Activated CD4-positive, alpha-beta T cell treated with anti-CD3 and anti-CD28 coated beads, Interleukin-2, amount 50 U/mL, for 16 hours (primary cell): ENCODE data around the gene GRAMD2A.

Source experiments
- DNase-seq: peaks from one replicate; pipeline ENCODE4 v3.0.0-alpha.2; 2020

GRAMD2A gene

DNA sequence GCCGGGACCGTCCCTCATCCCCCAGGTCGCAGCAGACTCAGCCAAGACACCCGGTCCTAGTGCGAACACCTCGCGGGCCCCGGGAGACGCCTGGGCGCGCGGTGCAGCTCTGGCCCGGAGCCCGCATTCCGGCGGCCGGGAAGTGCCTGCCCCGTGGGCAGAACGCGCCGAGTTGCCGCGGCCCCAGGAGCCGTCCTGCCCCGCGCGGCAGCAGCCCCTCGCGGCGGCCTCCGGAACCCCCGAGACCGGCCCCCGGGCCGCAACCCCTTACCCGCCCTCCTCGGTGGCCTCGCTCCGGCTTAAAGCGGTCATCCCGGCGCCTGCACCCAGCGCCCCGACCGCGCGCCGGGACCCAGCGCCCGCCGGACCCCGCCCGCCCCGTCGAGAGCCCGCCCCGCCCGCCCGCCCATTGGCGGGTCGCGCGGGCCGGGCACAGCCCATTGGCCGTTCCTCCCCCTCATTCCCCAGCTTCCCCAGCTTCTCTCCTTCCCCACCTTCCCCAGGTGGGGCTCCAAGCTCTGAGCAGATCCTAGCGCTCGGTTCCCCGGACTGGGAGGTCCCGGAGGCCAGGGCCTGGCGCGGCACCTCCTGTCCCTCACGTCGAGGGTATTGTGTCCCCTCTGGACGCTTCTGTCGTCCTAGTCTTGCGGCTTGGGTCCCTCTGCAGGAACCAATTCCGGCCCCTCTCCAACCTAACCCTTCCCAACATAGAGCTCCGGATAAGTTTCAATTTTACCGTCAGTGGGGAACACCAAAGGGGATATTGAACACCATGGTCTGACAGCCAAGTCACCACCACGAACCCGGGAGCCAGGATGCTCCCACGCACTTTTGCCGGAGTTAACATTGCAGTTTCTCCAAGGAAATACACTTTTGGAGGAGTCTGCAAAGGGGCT, at the start of gene GRAMD2A:
TSS of gene GRAMD2A (minus strand) at position 328 of the 896 bp plus-strand sequence.
- DNase-seq = peak; percentile 43

DNA sequence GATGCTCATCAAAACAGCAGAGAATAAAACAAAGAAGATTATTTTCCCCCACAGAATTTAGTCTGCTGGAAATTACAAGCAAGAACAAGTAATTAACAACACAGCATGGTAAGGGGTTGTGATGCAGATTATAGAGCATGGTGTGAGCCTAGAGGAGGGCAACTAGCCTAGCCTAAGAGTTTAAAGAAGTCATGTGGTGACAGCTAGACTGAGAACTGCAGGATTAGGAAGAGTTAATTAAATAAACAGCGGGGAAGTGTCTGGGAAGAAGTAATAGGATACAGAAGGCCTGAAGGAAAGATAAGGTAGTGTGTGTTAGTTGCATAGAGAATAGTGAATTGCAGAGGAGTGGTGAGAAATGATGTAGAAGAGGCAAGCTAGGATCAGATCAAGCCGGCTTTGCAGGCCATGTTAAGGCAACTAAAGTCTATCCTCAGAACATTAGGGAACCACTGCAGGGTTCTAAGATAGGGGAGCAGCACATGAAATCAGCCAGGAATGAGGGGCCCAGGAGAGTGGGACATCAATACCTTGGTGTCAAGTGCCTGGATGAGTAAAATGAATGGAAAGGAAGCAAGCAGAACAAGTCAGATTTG, 45.3 kb upstream of the GRAMD2A start:
- DNase-seq = no peak

DNA sequence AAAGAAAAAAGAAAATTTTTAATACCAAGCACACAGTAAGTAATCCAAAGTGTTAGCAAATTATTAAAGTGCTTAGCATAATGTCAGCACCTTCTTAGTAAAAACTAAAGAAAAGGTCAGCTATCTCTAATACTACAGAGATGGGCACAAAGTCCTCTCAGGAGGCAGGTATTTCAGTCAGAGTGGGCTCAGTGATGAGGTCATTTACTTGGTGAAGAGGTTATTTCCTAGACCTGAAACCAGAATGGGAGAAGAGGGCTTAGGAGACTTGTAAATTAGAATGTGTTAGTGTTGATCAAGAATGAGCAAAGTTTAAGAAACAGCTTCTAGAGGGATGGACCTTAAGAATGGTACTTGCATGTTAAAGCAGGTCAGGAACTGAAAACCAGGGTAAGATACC, 42.1 kb upstream of the GRAMD2A start:
- DNase-seq = no peak

DNA sequence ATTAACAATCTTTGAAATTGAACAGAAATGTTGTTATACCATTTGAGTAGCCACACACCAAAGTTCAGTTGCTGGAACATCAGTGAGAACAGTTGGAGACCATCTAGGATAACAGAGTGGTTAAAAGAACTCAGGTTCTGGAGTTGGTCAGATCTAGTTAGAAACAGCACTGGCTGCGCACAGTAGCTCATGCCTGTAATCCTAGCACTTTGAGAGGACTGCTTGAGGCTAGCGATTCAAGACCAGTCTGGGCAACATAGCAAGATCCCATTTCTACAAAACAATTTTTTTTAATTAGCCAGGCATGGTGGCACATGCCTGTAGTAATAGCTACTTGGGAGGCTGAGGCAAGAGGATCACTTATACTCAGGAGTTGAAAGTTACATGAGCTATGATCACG, 41.0 kb upstream of the GRAMD2A start:
- no peak for DNase-seq

DNA sequence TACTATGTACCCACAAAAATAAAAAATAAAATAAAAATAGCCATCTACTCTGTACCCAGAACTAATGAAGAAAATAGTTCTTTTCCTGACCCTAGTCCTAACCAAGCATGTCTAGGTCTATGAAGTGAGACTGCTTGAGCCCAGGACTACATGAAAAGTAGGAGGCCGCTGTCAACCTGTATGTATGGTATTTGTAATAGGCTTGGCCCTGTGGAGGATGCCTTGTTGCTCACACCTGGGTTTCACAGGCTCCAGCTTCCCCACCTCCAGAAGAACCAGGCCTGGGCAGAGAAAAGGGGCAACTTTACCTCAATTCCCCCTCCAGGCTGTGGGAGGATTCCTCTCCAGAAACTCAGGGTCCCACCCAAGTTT, 40.3 kb upstream of the GRAMD2A start:
- DNase-seq = no peak

DNA sequence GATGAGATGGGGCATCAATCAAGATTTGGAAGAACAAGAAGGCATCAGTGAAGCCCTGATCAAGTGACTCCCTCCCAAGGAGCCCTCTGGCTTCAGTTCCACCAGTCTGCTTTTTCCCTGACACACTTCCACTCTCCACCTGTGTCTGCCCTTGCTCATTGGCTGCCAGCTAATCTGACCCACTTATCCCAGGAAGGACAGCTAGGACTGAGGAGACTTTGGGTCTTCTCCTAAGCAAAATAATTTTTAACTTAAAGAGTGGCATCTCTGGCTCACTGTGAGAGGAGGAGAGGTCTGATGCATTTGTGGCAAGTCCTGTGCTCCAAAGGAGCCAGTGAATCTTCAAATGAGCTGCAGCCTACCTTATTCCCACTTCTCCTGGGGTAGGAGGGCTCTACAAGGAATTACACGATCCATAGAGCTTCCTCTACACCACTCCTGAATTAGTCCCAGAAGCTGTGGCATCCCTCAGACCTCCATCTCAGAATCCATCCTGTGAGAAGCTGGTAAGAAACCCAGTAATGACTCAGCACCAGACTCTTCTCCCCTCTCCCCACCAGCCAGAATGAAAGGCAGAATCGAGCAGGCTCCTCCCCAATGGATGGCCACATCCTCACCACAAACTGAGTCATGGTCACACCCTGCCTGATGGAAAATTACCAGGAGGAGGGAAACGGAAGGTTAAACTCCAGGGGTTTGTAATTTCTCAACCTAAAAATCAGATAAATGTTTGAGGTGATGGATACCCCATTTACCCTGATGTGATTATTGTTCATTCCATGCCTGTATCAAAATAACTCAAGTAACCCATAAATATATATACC, 39.7 kb upstream of the GRAMD2A start:
- DNase-seq = peak; percentile 96

DNA sequence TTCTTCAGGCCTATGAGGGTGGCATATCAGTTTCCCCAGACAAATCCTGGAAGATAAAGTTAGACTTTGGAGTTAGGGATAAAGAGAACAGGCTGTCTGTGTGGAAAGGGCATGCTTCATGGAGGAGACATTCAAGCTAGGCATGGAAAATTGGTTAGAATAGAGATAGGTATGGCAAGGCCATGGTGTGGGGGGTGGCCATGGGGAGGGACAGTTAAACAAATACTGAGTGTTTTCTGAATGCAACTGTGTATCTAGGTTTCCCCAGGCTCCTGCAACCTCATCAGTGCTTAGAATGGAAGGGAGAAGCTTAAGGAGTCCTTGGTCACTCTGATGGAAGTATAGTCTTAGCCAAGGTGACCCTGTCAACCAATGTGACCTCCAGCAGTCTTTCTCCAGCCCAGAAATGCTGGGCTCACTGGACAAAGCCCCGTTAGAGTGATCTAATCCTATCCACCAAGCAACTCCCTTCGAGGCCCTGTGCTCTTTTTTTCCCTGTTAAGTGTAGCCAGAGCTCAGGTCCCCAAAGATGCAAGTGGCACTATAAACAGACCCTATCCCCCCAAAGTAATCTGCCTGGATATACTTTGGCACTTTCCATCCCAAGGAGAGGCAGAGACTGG, 38.9 kb upstream of the GRAMD2A start:
- no peak for DNase-seq

DNA sequence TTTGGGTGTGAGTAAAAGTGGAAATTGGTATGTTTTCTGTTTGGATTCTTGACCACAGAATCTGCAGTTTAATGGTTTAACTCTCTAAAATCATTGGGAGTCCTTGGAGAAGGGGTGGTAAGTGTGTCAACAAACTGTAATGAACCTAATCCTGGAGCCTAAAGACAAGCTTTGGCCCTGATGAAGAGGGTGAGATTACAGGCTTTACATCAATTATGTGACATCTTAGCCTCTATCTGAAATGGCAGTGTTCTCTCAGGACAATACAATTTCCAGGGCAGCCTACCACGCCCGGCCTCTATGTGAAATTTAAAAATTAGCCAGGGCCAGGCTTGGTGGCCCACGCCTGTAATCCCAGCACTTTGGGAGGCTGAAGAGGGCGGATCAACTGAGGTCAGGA, 37.7 kb upstream of the GRAMD2A start:
- DNase-seq = no peak

DNA sequence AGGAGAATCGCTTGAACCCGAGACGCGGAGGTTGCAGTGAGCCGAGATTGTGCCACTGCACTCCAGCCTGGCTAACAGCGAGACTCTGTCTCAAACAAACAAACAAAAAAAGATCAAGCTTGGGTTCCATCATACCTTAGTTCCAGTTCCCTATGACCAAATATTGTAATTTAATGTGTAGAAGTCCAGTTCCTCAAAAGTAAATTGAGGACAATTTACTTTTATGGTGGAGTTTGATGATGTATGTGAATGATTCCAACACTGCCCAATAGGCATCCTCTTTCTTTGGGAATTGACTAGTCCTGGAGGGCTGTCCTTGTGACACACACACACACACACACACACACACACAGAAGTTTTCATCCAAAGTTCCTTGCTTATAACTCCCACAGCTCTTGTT, 36.2 kb upstream of the GRAMD2A start:
- no peak for DNase-seq

DNA sequence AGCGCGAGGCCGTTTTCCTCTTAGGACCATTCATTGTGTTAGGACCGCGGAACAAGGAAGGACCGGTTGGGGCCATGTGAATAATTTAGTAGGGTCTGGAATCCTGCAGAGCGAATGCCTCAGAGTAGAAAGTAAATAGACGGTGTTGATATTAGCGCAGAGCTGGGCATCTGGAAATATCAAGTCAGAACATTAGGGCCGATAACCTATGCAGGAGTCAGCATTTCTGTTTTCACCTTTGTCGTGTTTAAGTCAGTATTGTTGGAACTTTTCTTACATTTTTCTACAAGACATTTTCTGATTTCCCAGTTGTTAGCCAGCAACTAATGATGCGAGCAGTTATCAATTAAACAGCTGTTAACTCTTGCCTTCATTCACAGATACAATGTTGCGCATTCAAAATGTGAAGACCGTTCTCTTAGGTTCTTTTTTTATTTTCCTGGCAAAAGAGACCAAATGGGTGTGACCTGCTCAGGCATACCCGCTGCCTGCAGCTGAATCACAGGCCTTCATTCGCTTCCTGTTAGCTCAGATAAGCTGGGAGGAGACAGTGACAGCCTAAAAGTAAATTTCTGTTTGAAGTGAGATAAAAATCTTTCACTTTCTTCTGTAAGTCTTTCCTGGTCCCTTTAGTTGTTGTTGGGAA, 34.4 kb upstream of the GRAMD2A start:
- DNase-seq = peak; percentile 74

DNA sequence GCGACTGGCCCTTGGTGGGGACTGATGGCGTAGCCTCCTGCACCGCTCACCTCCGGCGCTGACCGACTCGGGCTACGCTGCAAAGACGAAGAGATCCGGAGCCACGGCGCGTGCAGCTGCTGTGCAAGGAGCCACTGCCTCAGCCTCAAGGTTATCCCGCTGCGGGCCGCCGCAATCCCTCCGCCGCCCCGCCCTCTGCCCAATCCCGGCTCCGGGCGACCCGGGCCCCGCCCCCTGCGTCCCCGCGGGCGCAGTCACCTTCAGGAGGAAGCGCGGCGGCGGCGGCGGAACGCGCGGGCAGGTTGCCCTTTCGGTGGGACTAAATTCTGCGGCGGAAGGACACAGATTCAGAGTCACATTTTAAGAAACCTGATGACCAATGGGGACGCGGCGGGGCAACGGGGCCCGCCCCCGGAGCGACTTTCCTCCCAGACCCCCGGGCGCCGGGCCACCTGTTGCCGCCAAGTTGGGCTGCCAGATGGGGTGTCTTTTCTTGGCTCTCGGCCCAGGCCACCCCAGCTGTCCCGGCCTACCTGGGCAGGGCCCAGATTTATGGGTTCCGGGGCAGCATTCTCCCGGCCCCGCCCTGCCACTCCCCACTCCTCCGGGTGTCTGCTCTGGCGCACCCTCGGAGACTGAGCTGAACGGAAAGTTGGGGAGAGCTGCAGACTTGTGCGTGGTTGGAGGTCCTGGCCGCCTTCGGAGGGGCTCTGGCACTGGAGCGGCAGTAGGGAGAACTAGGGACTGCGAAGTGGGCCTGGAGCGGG, 33.7 kb upstream of the GRAMD2A start, which contains the start of gene PKM:
TSS of gene PKM (minus strand) at position 125 of the 767 bp plus-strand sequence. CDS start 12,093 bp downstream, outside the sequence.
- peak; percentile 98 for DNase-seq

DNA sequence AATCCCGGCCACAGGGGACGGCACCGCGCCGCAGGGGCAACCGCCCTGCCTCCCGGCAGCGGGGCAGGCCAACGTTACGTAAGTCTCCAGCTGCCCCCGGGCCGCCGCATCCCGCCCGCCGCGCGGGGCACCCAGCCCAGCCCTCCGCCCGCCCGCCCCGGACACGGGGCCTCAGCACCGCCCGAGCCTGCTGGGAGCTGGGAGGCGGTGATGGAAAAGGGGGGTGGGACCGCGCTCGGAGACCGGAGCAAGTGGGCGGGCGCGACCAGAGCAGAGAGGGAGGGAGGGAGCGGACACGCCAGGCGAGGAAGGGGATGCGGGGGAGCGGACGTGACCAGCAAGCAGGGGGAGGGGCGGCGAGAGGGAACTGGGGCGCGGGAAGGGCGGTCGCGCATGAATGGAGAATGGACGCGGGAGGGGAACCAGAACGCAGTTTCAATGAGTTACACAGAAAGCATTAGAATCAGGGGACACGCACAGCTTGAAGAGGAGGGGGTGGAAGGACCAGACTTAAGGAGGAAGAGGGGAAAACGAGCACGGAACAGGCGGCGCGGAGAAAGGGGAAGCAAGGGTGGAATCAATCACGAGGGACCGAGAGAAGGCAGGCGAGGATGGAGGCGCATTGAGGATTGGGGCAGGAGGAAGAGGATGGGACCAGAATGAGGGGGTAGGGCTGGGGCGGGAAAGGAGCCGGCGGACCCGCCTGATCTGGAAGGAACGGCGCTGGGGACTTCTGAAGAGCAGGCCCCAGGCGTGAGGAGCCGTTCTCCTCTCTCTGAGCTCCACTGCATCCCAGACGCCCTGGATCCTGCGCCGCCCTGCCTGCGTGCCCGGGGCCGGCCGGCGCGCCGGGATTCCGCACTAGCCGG, 32.8 kb upstream of the GRAMD2A start:
- DNase-seq = peak; percentile 91

DNA sequence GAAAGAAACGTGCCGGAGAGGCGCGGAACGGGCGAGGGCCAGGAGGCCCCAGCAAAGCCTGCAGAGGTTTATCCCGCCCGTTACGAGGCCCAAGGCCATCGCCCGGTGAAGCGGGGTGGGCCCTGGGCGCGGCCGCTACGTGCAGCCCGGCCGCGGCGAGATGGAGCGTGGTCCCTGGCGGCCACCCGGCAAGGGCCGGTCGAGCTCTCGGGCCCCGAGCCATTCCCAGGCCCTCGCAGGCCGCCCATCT, 32.3 kb upstream of the GRAMD2A start:
- DNase-seq = no peak

DNA sequence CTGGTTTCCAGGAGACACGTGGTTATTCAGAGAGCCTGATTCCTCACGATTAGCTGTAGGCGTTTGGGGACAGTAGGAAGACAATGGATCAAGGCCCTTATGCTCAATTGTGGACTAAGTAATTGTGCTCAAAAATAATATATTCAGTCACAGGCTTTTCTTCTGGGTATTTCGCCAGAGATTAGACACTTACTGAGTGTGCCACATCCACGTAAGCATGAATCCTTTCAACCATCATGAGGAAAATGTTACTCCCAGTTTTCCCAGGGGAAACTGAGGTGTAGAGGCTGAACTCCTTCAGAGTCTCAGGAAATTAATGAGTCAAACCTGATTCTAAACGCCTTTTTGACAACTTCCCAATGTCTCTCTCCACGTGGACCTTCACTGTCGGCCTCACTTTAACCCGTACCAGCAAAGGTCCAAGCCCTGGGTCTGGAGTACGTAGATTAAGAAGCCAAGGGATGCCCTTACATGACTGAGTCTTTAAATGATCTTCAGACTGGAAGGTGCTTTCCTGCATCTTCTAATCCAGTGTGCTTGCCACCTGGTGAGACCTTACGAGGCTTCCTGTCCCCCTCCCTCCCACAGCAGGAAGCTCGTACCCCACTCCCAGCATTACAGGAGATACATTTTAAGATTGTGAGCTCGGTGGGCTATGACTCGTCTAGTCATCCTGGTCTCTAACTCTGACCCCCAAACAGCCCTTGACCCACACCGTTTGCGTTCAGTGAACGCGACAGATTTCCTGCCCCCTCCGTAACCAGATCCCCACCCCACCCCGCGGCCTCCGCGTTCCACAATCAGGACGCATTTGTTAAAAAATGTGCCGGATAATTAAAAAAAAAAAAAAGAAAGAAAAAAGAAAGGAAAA, 31.7 kb upstream of the GRAMD2A start:
- peak; percentile 59 for DNase-seq

DNA sequence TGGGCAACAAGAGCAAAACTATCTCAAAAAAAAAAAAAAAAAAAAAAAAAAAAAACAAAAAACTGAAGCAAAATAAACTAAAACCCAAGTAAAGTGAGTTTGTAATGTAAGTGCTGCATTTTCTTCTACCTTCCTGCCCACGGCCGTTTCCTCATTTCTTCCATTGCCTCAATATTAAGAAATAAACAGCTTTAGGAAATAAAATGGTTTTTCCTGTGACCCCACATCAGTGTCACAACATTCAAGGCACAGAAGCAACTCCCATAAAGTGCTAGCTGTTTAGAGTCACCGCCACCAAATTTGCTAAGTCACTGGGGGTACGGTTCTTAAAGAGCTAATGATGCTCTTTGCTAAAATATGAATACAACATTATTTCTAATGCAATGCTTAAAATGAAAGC, 30.1 kb upstream of the GRAMD2A start:
- DNase-seq = peak; percentile 45

DNA sequence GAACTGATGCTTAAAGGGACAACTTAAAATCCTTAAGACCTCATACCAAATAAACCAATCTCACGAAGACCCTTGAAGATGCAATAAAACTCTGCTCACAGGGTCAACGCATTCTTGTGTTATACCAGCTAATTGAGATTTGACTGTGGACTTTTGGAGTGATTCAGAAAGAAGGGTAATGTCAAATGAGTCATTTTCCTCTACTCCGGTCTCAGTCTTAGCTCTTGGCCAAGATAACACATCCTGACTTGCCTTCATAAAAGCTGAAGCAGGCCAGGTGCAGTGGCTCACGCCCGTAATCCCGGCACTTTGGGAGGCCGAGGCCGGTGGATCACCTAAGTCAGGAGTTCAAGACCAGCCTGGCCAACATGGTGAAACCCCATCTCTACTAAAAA, 29.6 kb upstream of the GRAMD2A start:
- peak; percentile 90 for DNase-seq

DNA sequence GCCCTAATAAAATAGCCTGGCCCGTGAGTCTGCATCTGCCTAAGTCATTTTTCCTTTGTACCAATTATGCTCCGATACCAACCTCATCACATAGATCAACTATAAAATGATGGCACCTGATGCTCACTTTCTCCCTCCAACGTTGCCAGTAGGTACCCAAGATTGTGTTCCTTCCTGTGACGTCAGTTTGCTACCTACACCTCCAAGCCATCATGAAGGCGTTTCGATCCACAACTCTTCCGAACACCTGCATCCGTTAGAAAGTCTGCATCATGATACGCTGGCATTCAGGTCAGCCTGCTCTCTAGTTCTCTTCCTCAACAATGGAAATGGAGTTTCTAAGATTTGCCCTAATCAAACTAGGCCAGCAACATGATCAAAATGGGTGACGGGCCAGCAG, 25.7 kb upstream of the GRAMD2A start:
- no peak for DNase-seq

DNA sequence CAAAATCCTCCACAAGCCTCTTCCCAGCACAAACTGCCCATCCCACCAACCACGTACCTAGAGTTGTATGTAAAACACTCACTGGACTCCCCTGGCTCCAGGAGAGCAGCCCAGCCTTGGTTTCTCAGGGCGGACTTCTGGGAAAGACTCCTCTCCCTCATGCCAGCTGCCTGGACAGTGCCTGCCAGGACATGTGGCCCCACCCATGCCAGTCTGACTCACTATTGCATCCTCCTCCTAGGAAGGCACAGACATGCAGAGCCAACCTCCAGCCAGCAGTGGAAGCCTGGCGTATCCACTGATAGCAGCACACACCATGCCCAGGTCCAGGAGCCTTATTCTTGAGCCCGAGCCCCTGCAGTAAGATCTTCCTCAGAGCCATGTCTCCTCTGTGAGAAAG, 24.8 kb upstream of the GRAMD2A start:
- DNase-seq = peak; percentile 18

DNA sequence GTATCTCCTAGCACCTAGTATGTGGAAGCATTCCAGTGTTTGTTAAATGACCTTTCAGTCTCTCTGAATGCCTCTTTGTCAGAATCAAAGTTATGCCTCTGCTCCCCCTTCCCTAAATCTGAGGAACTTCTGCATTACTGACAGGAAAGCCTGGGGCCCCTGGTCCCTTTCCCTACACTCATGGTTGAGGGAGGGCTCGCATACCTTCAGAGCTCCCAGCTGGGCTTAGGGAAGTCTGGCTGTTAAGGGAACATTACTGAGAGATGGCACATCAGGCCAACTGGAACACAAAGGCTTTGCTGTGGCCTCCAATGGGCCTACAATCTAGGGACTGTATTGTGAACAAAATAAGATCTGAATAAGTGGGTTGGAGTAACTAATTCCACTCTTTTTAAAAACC, 23.1 kb upstream of the GRAMD2A start:
- DNase-seq = no peak

DNA sequence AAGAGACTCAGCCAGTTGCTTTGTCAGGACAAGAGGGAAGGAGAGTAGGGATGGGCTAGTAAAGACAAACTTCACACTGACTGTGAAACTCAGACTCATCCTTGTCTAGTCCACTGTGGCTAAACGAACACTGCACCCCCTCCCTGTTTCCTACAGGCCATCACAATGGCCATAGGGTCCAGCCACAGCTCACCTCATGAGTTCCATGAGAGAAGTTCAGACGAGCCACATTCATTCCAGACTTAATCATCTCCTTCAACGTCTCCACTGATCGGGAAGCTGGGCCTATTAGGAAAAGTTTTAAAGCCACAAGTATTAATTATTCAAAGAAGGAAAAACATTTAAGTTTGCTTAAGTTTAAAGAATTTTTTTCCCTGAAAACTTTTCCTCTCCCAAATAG, 19.6 kb upstream of the GRAMD2A start:
- DNase-seq = no peak
